SK-N-MC (cell line): ENCODE data around the gene IGFLR1.
A peak's percentile ranks its signal among the peaks of the same experiment; 100 is the strongest.

Experiments
- EZH2 ChIP-seq: fragments of 200-600 bp; sonication (generic); IDR thresholded peaks from one replicate; pipeline ENCODE4 v1.6.1; 2017; ENCODE audit warnings: antibody characterized with exemption
- POLR2AphosphoS5 ChIP-seq: IDR thresholded peaks from 2 replicates; pipeline ENCODE4 v1.6.1; 2012; ENCODE audit warnings: mild to moderate bottlenecking, low read depth, low read length, borderline replicate concordance

DNA sequence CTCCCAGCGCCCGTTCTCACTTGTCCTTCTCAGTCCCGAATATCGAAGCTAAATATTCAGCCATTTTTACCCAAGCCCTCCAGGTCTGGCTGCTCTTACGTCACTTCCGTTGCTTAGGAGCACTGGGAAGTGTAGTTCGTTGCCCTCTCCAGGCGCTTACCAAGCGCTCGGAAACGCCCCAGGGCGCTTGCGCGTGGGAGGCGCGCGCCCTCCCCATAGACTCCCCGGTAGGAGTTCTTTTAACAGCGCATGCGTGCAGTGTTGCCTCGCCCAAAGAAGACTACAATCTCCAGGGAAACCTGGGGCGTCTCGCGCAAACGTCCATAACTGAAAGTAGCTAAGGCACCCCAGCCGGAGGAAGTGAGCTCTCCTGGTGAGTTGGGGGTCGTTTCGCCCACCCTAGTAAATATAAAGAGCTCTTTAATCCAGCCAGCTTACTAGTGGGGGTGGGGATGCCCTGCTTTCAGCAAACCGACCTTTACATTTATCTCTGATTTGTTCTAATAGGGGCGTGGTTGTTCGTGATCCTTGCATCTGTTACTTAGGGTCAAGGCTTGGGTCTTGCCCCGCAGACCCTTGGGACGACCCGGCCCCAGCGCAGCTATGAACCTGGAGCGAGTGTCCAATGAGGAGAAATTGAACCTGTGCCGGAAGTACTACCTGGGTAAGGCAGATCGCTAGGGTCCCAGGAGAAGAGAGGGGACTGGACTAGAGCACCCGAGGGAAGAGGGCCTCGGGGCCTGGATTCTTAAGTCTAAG, 3.3 kb upstream of the IGFLR1 start, which contains the start of the genes PSENEN and U2AF1L4:
- TF ChIP-seq POLR2AphosphoS5 = peak; percentile 52
- TF ChIP-seq EZH2 = no peak
